GM18498 (cell line): ENCODE results near the gene BAIAP2.
"Not testable (repeated sequence)": the region's sequence is repeated elsewhere in the genome, so short reads cannot be mapped to it uniquely, and the experiment has no call there.

Experiments
- ATAC-seq: cut with Tn5 transposase; IDR thresholded peaks from one replicate; pipeline ENCODE4 v1.9.1; 2021; ENCODE audit warnings: mild to moderate bottlenecking, moderate library complexity; ENCODE audit not compliant: unreplicated experiment

Gene BAIAP2

GRCh38 chr17:81021531-81022343 is 13.2 kb upstream of the BAIAP2 start:
- no peak for ATAC-seq

GRCh38 chr17:81022344-81022676 is 12.6 kb upstream of the BAIAP2 start:
- ATAC-seq, result no peak

DNA sequence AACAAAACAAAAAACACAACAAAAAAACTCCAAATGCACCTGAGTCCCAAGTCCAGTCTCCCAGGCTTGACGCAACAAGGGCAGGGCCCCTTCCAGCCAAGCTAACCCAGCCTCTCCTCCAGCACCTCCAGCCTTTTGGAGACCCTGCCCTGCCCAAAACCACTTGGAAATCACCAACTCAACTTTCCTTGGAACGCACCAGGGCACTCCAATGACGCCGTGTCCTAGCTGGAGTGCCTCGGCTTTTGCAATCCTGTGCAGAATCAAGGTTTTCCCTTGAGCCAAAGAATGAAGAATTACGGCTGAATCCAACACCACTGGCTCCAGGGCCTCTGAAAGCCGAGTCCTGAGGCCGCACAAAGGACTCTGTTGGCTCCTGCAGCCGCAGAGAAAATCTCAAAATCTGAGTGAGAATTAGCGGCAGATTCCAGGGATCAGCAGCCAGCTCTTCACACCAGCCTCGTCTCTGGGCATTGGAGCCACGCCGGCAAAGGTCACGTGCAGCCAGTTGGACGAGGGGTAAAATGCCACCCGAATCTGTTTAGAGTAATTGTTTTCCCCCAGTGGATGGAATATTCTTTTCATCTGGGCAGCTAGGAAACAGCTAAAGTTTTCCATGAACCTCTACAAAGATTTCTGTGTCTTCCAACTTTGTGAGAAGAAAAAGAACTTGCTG is 9.7 kb upstream of the BAIAP2 start:
- no peak for ATAC-seq

GRCh38 chr17:81025741-81026129 is 9.2 kb upstream of the BAIAP2 start:
- no peak for ATAC-seq

GRCh38 chr17:81026266-81027036 is 8.5 kb upstream of the BAIAP2 start:
- ATAC-seq, result no peak

DNA sequence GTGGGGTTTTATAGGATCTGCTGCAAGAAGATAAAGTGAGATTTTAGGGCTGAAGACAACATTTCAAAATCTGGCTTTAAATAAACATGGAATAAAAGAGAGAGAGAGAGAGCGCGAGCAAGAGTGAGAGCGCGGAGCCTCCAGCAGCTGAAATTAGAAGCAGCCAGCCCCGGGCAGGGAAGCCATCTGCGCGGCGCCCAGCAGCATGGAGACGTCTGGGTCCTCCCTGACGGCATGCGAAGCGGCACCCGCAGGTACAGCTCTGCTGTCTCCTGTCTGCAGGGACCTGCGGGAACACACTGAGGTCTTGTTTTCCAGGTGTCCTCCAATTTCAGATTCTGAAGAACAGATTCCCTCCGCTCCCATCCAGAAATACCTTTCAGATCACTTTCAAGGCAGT is 7.9 kb upstream of the BAIAP2 start:
- no peak for ATAC-seq

GRCh38 chr17:81027591-81028505 is 7.1 kb upstream of the BAIAP2 start:
- ATAC-seq, result no peak

DNA sequence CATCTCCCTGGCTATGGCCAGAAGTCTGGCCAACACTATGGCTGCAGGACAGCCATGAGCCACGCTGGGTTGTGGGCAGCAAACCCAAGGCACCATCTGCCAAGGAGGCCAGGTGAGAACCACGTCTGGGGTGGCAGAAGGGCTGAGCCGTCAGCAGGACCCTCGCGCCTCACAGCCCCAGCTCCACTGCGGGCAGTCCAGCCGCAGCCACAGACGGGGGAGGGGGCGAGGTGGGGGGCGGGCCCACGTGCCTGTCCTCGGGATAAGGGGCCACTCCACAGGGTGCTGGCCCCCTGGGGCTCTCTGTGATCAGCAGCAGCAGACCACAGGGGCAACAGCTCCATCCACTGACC is 6.5 kb upstream of the BAIAP2 start:
- no peak for ATAC-seq

- ATAC-seq, result no peak
Observed at GRCh38 chr17:81029859-81030258, 5.1 kb upstream of the BAIAP2 start.

DNA sequence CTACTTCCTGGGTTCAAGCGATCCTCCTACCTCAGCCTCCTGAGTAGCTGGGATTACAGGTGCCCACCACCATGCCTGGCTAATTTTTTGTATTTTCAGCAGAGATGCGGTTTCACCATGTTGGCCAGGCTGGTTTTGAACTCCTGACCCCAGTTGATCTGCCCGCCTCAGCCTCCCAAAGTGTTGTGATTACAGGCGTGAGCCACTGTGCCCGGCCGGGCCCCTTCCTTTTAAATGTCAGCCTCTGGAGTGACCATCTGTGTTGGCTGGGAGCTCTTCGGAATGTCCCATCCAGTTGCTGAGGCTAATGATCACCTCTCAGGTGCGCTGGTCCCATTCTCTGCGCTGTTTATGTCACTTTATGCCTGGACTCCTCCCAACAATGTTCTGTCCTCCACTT is 4.6 kb upstream of the BAIAP2 start:
- ATAC-seq, result not testable (repeated sequence)

DNA sequence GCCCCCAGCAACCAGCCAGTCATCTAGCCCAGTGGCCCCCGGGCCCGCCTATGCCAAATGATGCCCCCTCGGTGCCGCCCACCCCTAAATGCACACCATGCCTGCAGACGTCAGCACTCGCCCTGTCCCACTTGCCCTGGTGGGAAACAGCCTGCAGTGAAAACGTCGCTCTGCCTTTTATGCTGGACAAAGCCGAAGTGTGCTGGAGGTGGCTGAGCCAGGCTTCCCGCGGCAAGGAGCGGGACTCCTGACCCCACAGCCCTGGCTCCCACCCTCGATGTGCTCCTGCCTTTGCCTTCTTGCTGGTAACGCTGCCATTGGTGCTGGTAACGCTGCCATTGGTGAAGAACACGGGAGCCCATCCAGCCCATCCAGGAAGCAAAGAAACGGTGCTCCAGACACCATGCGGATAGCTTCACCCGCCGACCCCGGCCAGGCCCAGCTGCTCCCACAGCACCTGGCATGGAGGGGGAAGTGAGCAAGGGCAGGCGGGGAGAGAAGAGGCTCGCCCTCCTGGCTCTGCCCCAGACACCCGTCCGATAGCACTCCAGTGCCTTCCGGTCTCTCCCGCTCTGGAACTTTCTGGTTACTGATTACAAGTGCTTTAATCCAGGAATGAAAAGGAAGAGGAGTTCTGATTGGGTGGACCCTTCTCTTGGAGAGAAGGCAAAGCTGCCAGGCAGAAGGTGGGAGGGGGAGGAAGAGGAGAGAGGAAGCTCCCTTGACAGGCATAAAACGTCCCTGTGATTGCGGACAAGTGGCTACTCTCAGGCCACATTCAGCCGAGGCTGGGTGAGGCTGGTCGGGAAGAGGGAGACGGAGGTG is 4.0 kb upstream of the BAIAP2 start:
- no peak for ATAC-seq

DNA sequence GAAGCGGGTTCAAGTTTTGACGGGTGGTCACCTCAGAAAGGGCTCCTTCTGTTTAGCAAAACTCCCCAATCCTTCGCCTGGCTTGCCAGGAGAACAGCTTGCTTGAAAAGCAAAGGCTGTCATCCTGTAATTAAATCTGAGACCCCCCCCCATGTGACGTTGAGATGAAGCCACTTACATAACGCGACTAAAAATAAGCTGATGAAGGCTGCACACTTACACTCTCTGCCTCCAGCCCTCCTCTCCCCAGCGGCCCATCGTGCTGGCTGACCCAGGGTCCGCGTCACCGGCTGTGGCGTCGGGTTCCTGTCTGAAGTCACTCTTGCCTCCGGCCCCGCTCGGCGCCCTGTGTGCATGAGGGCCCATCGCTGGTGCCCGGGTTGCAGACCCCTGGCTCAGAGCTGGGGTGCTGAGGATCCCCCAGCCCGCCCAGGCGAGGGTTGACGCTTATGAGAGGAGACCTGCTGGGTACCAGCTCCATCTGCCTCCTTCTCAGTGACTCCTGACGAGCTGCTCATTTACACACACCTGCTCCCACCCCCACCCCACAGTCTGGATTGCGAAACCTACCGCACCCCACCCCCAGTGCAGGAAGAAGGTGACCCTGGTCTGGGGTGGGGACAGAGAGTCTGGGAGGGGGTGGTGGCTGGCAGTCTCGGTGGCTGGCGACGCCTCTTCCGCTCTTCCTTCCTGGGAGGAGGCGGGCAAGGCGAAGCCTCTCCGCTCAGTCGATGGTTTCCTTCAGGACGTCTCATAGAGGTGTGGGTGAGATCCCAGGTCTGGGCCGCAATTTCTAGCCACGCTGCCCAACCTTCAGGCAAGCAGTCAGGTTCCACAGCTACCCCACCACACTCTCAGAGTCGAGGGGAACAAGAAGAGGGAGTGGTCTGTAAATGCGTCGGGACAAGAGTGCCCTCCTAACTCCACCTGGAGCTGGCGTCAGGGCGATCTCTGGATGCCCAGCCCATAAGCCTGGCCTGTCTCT is 3.1 kb upstream of the BAIAP2 start:
- no peak for ATAC-seq

DNA sequence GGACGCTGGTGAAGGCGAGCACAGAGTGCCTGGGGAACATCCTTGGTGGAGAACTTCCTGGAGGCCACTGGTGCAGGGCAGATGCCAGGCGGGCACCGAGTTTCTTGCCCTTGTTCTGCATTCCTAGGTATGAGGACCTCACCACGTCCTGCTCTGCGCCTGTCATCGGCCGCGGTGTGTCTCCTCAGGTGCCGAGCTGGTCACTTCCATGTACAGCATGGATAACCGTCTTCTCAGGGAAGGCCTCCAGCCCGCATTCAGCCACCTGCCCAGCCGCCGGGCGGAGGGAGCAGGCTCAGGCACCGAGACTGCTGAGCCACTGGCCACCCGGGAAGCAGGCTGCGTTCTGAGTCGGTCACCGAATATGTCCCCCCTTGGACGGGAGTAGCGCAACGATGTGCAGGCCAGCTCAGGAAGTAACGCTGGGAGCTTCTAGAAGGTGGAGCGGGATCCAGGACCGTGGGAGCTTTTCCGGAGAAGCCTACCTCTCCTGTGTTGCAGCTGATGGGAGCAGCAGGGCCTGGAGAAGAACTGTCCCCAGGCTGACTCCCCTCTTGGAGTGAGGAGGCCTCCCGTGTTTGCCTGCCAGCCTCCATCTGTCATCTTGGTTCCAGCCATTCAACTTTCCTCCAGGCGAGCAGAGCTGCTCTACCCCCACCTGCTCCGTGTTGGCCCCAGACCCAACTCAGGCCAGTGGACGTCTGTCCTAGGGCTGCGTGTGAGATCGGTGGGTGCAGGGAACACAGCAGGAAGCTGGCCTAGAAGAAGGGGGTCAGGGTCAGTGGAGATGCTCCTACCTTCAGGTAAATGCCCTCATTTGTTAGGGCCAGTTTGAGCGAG is 2.1 kb upstream of the BAIAP2 start:
- ATAC-seq, result no peak

DNA sequence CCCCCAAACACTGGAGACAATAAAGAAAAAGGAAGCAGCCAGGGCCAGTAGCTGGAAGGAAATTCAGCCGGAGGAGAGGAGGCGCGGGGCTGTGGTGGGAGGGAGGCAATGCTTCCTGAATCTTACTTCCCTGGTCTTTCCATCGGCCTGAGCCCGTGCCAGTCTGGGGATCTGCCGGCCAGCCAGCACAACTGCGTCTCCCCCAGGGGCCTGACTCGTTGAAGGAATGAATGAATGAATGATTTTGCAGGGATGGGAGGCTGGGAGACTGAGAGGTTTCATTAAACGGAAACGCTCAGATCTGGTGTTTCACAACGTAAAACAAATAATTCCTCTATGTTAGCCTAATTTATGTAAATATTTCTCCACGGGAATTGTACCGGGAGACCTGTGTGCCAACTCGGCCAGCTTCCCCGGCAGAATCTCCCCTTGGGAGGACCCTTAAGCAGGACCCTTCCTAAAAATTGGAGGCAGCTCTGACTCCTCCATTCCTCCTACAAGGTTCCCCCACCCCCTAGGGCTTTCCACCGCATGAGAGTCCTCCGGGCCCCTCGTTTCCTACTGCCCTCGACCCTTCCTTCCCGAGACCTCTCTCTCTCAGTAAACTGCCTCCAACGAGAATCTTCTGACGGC is 1.3 kb upstream of the BAIAP2 start:
- no peak for ATAC-seq

- ATAC-seq, result peak; percentile 6
Observed at GRCh38 chr17:81034168-81034777, 678 bp upstream of the BAIAP2 start.

- no peak for ATAC-seq
Observed at GRCh38 chr17:81035521-81036196, 708 bp downstream of the BAIAP2 start.
